Thyroid gland (tissue), 4 donors: ENCODE data around the gene SLC12A4.

Experiments
- POLR2A ChIP-seq, 2 donors: fragments of 450-650 bp; IDR thresholded peaks; one replicate each; pipeline ENCODE4 v1.6.1; 2017; ENCODE audit warnings: antibody characterized with exemption in 2 of 2, mild to moderate bottlenecking in 2 of 2, moderate library complexity in 1 of 2
- TF ChIP-seq, protein P1 (sequence below), 6 experiments: fragments of 200-600 bp in 3 of 6; fragments of 450-650 bp in 3 of 6; sonication (generic) in 3 of 6; IDR thresholded peaks; one replicate each; pipeline ENCODE4 v1.5.1; 2016 to 2019; ENCODE audit warnings: antibody characterized with exemption in 6 of 6, mild to moderate bottlenecking in 2 of 6, inconsistent platforms in 1 of 6, moderate library complexity in 1 of 6

DNA sequence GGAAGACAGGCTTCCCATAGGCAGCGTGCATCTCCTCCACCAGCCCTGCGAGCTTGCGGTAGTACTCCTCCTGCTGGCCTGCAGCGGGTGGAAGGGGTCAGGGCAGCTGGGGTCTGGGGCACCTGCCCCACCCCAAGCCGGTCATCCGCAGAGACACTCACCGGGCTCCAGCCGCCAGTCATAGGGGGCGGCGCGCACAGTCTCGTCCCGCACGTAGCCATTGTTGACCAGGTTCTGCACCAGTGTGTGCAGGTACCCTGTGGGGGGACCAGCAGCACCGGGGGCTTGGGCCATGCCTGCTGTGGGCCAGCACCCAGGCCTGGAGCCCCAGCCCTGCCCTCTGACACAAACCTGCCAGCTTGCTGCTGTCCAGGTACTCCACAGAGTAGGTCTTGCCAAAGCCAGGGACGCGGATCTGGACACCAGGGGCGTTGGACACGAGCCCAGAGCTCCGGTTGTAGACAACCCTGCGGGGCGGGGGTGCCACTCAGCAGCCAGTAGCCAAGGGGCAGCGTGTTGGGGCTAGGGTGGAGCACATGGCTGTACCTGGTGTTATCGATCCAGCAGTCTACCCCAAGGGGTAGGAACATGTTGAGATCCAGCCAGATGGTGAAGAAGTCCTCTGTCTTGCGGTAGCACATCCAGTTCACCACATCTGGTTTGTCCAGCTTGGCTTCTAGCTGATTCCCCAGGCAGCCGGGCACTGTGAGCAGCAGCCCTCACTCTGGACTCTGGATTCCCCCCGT, 25.8 kb downstream of the SLC12A4 start:
- TF ChIP-seq, protein P1, sequence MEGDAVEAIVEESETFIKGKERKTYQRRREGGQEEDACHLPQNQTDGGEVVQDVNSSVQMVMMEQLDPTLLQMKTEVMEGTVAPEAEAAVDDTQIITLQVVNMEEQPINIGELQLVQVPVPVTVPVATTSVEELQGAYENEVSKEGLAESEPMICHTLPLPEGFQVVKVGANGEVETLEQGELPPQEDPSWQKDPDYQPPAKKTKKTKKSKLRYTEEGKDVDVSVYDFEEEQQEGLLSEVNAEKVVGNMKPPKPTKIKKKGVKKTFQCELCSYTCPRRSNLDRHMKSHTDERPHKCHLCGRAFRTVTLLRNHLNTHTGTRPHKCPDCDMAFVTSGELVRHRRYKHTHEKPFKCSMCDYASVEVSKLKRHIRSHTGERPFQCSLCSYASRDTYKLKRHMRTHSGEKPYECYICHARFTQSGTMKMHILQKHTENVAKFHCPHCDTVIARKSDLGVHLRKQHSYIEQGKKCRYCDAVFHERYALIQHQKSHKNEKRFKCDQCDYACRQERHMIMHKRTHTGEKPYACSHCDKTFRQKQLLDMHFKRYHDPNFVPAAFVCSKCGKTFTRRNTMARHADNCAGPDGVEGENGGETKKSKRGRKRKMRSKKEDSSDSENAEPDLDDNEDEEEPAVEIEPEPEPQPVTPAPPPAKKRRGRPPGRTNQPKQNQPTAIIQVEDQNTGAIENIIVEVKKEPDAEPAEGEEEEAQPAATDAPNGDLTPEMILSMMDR (IDR thresholded peaks at IDR 0.05), result no peak
- TF ChIP-seq POLR2A (IDR thresholded peaks at IDR 0.05), result no peak
